HepG2 (cell line): ENCODE measurements around the gene GIPC3. TPM values are rescaled to one million over a fixed set of nuclear protein-coding genes. Genes with fewer than 3 reads are reported as not detected.
A peak's percentile ranks its signal among the peaks of the same experiment; 100 is the strongest.

ENCODE experiments used
- HINFP ChIP-seq: sonication (generic); formaldehyde crosslinking; IDR thresholded peaks from 2 replicates; pipeline ENCODE4 v1.4.0; 2020; ENCODE audit warnings: low read depth, mild to moderate bottlenecking, missing genetic modification reagents
- HNRNPL ChIP-seq: fragments of 200-400 bp; formaldehyde crosslinking; IDR thresholded peaks from 2 replicates; pipeline ENCODE4 v1.6.1; 2017; ENCODE audit warnings: mild to moderate bottlenecking, low read depth, low read length
- HOXA5 ChIP-seq: sonication (generic); formaldehyde crosslinking; IDR thresholded peaks from 2 replicates; pipeline ENCODE4 v1.4.0; 2020; ENCODE audit warnings: missing genetic modification reagents
- KDM5A ChIP-seq: fragments of 200-600 bp; sonication (generic); IDR thresholded peaks from 2 replicates; pipeline ENCODE4 v1.7.0; 2018; ENCODE audit warnings: antibody characterized with exemption, mild to moderate bottlenecking, low read length, borderline replicate concordance
- MAFG ChIP-seq: sonication (generic); formaldehyde crosslinking; IDR thresholded peaks from 2 replicates; pipeline ENCODE4 v1.5.1; 2020; ENCODE audit warnings: mild to moderate bottlenecking, missing genetic modification reagents
- NFKB2 ChIP-seq: sonication (generic); formaldehyde crosslinking; IDR thresholded peaks from 2 replicates; pipeline ENCODE4 v1.4.0; 2020; ENCODE audit warnings: missing genetic modification reagents, borderline replicate concordance
- NFYC ChIP-seq: IDR thresholded peaks from 2 replicates; pipeline ENCODE4 v1.6.1; 2016; ENCODE audit warnings: missing genetic modification reagents, missing compliant biosample characterization
- PHF5A ChIP-seq: IDR thresholded peaks from one replicate; pipeline ENCODE4 v1.6.1; 2018; ENCODE audit warnings: low read depth, missing genetic modification reagents; ENCODE audit not compliant: unreplicated experiment
- REXO4 ChIP-seq: sonication (generic); formaldehyde crosslinking; IDR thresholded peaks from 2 replicates; pipeline ENCODE4 v1.8.0; 2022; ENCODE audit warnings: missing genetic modification reagents, mild to moderate bottlenecking, borderline replicate concordance
- SMC3 ChIP-seq: IDR thresholded peaks from 2 replicates; pipeline ENCODE4 v1.6.1; 2011; ENCODE audit warnings: low read length, improper control_type of control experiment
- SMYD3 ChIP-seq: sonication (generic); formaldehyde crosslinking; IDR thresholded peaks from 2 replicates; pipeline ENCODE4 v1.8.1; 2023; ENCODE audit warnings: mild to moderate bottlenecking, missing genetic modification reagents
- SNAPC2 ChIP-seq: sonication (generic); formaldehyde crosslinking; IDR thresholded peaks from 2 replicates; pipeline ENCODE4 v1.8.1; 2022; ENCODE audit warnings: mild to moderate bottlenecking, missing genetic modification reagents
- ZBTB7B ChIP-seq: sonication (generic); formaldehyde crosslinking; IDR thresholded peaks from 2 replicates; pipeline ENCODE4 v1.4.0; 2020; ENCODE audit warnings: missing genetic modification reagents
- ZNF124 ChIP-seq: sonication (generic); formaldehyde crosslinking; IDR thresholded peaks from 2 replicates; pipeline ENCODE4 v1.4.0; 2020; ENCODE audit warnings: missing genetic modification reagents
- ZNF136 ChIP-seq: sonication (generic); formaldehyde crosslinking; IDR thresholded peaks from 2 replicates; pipeline ENCODE4 v1.8.1; 2022; ENCODE audit warnings: low read depth, mild to moderate bottlenecking, moderate library complexity, missing genetic modification reagents
- ZNF160 ChIP-seq: sonication (generic); formaldehyde crosslinking; IDR thresholded peaks from 2 replicates; pipeline ENCODE4 v1.8.0; 2022; ENCODE audit warnings: mild to moderate bottlenecking, inconsistent platforms, missing genetic modification reagents
- ZNF253 ChIP-seq: sonication (generic); formaldehyde crosslinking; IDR thresholded peaks from 2 replicates; pipeline ENCODE4 v1.8.0; 2022; ENCODE audit warnings: mild to moderate bottlenecking, missing genetic modification reagents, borderline replicate concordance
- ZNF446 ChIP-seq: sonication (generic); formaldehyde crosslinking; IDR thresholded peaks from 2 replicates; pipeline ENCODE4 v1.5.0; 2020; ENCODE audit warnings: mild to moderate bottlenecking, missing genetic modification reagents
- ZNF563 ChIP-seq: sonication (generic); formaldehyde crosslinking; IDR thresholded peaks from 2 replicates; pipeline ENCODE4 v1.8.0; 2022; ENCODE audit warnings: mild to moderate bottlenecking, moderate library complexity, missing genetic modification reagents
- ZNF790 ChIP-seq: sonication (generic); formaldehyde crosslinking; IDR thresholded peaks from 2 replicates; pipeline ENCODE4 v1.8.0; 2022; ENCODE audit warnings: missing genetic modification reagents, mild to moderate bottlenecking, borderline replicate concordance
- ZNF83 ChIP-seq: sonication (generic); formaldehyde crosslinking; IDR thresholded peaks from 2 replicates; pipeline ENCODE4 v1.4.0; 2020; ENCODE audit warnings: missing genetic modification reagents, mild to moderate bottlenecking, borderline replicate concordance
- polyA plus RNA-seq, 8 experiments: library from polyadenylated mRNA; depleted of rRNA in 3 of 8; stranded (reverse) in 7 of 8; unstranded in 1 of 8; fragments of >200 nt; fragmentation: Illumina TruSeq in 4 of 8; extraction: Trizol in 4 of 8; gene quantifications; 2 replicates each; pipeline versions ENCODE4 v1.2.1 to v1.2.3, GENCODE V29; 2011 to 2016; ENCODE audit warnings: low read depth in 4 of 8, missing spikeins in 1 of 8, mixed read lengths in 1 of 8; ENCODE audit not compliant: insufficient read depth in 1 of 8
- total RNA-seq, 5 experiments: library from RNA; depleted of rRNA; stranded (reverse); fragments of >200 nt; fragmentation: Illumina TruSeq; extraction: Trizol; gene quantifications; 2 replicates each; pipeline ENCODE4 v1.2.3, GENCODE V29; 2016; ENCODE audit warnings: low read depth in 1 of 5
- TF ChIP-seq, protein P1 (sequence below): sonication (generic); formaldehyde crosslinking; IDR thresholded peaks from 2 replicates; pipeline ENCODE4 v1.4.0; 2020; ENCODE audit warnings: missing genetic modification reagents, borderline replicate concordance
- TF ChIP-seq, protein P2 (sequence below): sonication (generic); formaldehyde crosslinking; IDR thresholded peaks from 2 replicates; pipeline ENCODE4 v1.5.0; 2020; ENCODE audit warnings: missing genetic modification reagents

The GIPC3 gene
- total and polyA plus RNA-seq, 2 of the 13 experiments (the other 11 are each of a cell fraction or from before 2014, with no cell fraction given): 0.05 TPM; not detected in 1

GRCh38 chr19:3626473-3627350 is 41.4 kb downstream of the GIPC3 start, which contains the start of gene CACTIN (continued):
- TF ChIP-seq, protein P1, sequence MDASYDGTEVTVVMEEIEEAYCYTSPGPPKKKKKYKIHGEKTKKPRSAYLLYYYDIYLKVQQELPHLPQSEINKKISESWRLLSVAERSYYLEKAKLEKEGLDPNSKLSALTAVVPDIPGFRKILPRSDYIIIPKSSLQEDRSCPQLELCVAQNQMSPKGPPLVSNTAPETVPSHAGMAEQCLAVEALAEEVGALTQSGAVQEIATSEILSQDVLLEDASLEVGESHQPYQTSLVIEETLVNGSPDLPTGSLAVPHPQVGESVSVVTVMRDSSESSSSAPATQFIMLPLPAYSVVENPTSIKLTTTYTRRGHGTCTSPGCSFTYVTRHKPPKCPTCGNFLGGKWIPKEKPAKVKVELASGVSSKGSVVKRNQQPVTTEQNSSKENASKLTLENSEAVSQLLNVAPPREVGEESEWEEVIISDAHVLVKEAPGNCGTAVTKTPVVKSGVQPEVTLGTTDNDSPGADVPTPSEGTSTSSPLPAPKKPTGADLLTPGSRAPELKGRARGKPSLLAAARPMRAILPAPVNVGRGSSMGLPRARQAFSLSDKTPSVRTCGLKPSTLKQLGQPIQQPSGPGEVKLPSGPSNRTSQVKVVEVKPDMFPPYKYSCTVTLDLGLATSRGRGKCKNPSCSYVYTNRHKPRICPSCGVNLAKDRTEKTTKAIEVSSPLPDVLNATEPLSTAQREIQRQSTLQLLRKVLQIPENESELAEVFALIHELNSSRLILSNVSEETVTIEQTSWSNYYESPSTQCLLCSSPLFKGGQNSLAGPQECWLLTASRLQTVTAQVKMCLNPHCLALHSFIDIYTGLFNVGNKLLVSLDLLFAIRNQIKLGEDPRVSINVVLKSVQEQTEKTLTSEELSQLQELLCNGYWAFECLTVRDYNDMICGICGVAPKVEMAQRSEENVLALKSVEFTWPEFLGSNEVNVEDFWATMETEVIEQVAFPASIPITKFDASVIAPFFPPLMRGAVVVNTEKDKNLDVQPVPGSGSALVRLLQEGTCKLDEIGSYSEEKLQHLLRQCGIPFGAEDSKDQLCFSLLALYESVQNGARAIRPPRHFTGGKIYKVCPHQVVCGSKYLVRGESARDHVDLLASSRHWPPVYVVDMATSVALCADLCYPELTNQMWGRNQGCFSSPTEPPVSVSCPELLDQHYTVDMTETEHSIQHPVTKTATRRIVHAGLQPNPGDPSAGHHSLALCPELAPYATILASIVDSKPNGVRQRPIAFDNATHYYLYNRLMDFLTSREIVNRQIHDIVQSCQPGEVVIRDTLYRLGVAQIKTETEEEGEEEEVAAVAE (CRISPR knock-in tag): peak; percentile 89; the same call in 1 of the 2 replicates
- TF ChIP-seq HINFP (CRISPR knock-in tag): peak; percentile 94
- no peak for TF ChIP-seq SNAPC2 (CRISPR knock-in tag)
- no peak for TF ChIP-seq ZNF83
- 0 out of 2 replicates have a peak, but pooled peaks have one; percentile 20 for TF ChIP-seq SMYD3 (CRISPR knock-in tag)
- 0 out of 2 replicates have a peak, but pooled peaks have one; percentile 82 for TF ChIP-seq ZNF563 (CRISPR knock-in tag)
- TF ChIP-seq, protein P2, sequence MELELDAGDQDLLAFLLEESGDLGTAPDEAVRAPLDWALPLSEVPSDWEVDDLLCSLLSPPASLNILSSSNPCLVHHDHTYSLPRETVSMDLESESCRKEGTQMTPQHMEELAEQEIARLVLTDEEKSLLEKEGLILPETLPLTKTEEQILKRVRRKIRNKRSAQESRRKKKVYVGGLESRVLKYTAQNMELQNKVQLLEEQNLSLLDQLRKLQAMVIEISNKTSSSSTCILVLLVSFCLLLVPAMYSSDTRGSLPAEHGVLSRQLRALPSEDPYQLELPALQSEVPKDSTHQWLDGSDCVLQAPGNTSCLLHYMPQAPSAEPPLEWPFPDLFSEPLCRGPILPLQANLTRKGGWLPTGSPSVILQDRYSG (CRISPR knock-in tag): no peak
- TF ChIP-seq ZNF136: no peak
- TF ChIP-seq SMC3: no peak
- peak; percentile 76; the same call in 1 of the 2 replicates for TF ChIP-seq ZNF124 (CRISPR knock-in tag)
- TF ChIP-seq PHF5A: peak; percentile 72
- peak; percentile 68; the same call in 1 of the 2 replicates for TF ChIP-seq ZNF160 (CRISPR knock-in tag)
- peak; percentile 93 for TF ChIP-seq ZNF790
- 0 out of 2 replicates have a peak, but pooled peaks have one; percentile 68 for TF ChIP-seq ZNF446 (CRISPR knock-in tag)
- peak; percentile 28; the same call in 1 of the 2 replicates for TF ChIP-seq ZNF253 (CRISPR knock-in tag)
- TF ChIP-seq MAFG (CRISPR knock-in tag): no peak
- TF ChIP-seq REXO4 (CRISPR knock-in tag): no peak
- TF ChIP-seq NFYC (CRISPR knock-in tag): peak; percentile 86
- TF ChIP-seq KDM5A: peak; percentile 99
- peak; percentile 39; the same call in 1 of the 2 replicates for TF ChIP-seq NFKB2 (CRISPR knock-in tag)
- no peak; the same call in 1 of the 2 replicates for TF ChIP-seq HOXA5 (CRISPR knock-in tag)
- 0 out of 2 replicates have a peak, but pooled peaks have one; percentile 49 for TF ChIP-seq HNRNPL
- peak; percentile 47; the same call in 1 of the 2 replicates for TF ChIP-seq ZBTB7B (CRISPR knock-in tag)
